HepG2 (cell line): ENCODE measurements around the gene RSAD1. TPM values are rescaled to one million over a fixed set of nuclear protein-coding genes. Genes with fewer than 3 reads are reported as not detected.

Experiments used
- ATAC-seq: fragments of 200-7000 bp; cut with Tn5 transposase; 3 replicates; pipeline ENCODE4 v1.9.1; 2020; ENCODE audit warnings: mild to moderate bottlenecking, moderate library complexity
- BruUV-seq: library from RNA; stranded (reverse); fragments of 400-500 nt; replicated peaks from 2 replicates; lab custom pipeline; 2021; lab: Mats Ljungman, UMichigan
- CTCF ChIA-PET: fragments of 300-600 bp; formaldehyde crosslinking; extraction: SDS; loops from one replicate; lab custom pipeline; 2021; ENCODE audit warnings: low total read pairs, inconsistent platforms, low intra/inter-chr PET ratio; lab: Yijun Ruan, JAX
- POLR2A ChIA-PET: fragments of 350-600 bp; sonication (Branson Sonifier 250); formaldehyde crosslinking; loops from one replicate; lab custom pipeline; 2020; ENCODE audit warnings: antibody characterized with exemption, inconsistent platforms; lab: Yijun Ruan, JAX
- DNase-seq: peaks from one replicate; pipeline ENCODE4 v3.0.0-alpha.2; 2015; ENCODE audit warnings: low spot score
- FAIRE-seq: peaks from 3 replicates; lab custom pipeline; 2011; peaks lifted over from hg19 to GRCh38; lab: Jason Lieb, UNC
- H2AFZ ChIP-seq: one replicate; pipeline ENCODE4 v1.6.1; 2011; ENCODE audit warnings: low read length, inconsistent platforms
- H3K27ac ChIP-seq: fragments of 300-600 bp; 3 replicates; pipeline ENCODE4 v1.8.0; 2011; ENCODE audit warnings: mixed run types, mild to moderate bottlenecking, mixed read lengths, low read length, inconsistent platforms; ENCODE audit not compliant: insufficient read depth; ENCODE audit errors: extremely low read length
- H3K27me3 ChIP-seq, 2 experiments: fragments of 200-600 bp in 1 of 2; 2 replicates in 1 of 2; 3 replicates in 1 of 2; pipeline versions ENCODE4 v1.6.0 to v1.8.0; 2011; ENCODE audit warnings: low read length in 2 of 2, mild to moderate bottlenecking in 2 of 2, moderate library complexity in 2 of 2, inconsistent platforms in 1 of 2; ENCODE audit not compliant: insufficient read depth in 2 of 2, control insufficient read depth in 1 of 2
- H3K36me3 ChIP-seq, 2 experiments: fragments of 200-600 bp in 1 of 2; replicated peaks in 1 of 2; 2 replicates in 1 of 2; 3 replicates in 1 of 2; pipeline versions ENCODE4 v1.5.1 to v1.8.0; 2011; ENCODE audit warnings: low read length in 2 of 2, inconsistent platforms in 1 of 2; ENCODE audit not compliant: insufficient read depth in 2 of 2, control insufficient read depth in 1 of 2
- H3K4me1 ChIP-seq: 2 replicates; pipeline ENCODE4 v1.5.1; 2012; ENCODE audit warnings: low read length, inconsistent platforms; ENCODE audit not compliant: insufficient read depth
- H3K4me2 ChIP-seq: 2 replicates; pipeline ENCODE4 v1.6.0; 2011; ENCODE audit warnings: low read depth, low read length, inconsistent platforms
- H3K4me3 ChIP-seq, 3 experiments: fragments of 200-600 bp in 1 of 3; sonication (generic), shearing (Covaris generic) in 1 of 3; replicated peaks in 1 of 3; 2 replicates each; pipeline ENCODE4 v1.5.1; 2011 to 2016; ENCODE audit warnings: low read length in 3 of 3, inconsistent platforms in 2 of 3, low read depth in 2 of 3, mild to moderate bottlenecking in 2 of 3, control low read depth in 1 of 3, mixed read lengths in 1 of 3; ENCODE audit not compliant: insufficient read depth in 1 of 3
- H3K79me2 ChIP-seq: one replicate; pipeline ENCODE4 v1.6.1; 2011; ENCODE audit warnings: low read length, inconsistent platforms; ENCODE audit not compliant: insufficient read depth
- H3K9ac ChIP-seq: 2 replicates; pipeline ENCODE4 v1.6.0; 2011; ENCODE audit warnings: mild to moderate bottlenecking, low read depth, low read length, inconsistent platforms; ENCODE audit not compliant: insufficient read depth
- H3K9me3 ChIP-seq: 2 replicates; pipeline ENCODE4 v1.5.1; 2012; ENCODE audit warnings: mild to moderate bottlenecking, low read length
- H4K20me1 ChIP-seq: 2 replicates; pipeline ENCODE4 v1.6.0; 2011; ENCODE audit warnings: inconsistent platforms, mild to moderate bottlenecking, low read length, moderate library complexity; ENCODE audit not compliant: insufficient read depth
- HDAC2 ChIP-seq: sonication (generic); formaldehyde crosslinking; IDR thresholded peaks from 2 replicates; pipeline ENCODE4 v1.4.0; 2020; ENCODE audit warnings: missing genetic modification reagents
- MZF1 ChIP-seq: sonication (generic); formaldehyde crosslinking; IDR thresholded peaks from 2 replicates; pipeline ENCODE4 v1.8.1; 2023; ENCODE audit warnings: mild to moderate bottlenecking, missing genetic modification reagents, borderline replicate concordance
- NR2F6 ChIP-seq, 2 experiments: IDR thresholded peaks; 2 replicates each; pipeline ENCODE4 v1.6.1; 2016; ENCODE audit warnings: antibody characterized with exemption in 1 of 2, mild to moderate bottlenecking in 1 of 2
- POLR2G ChIP-seq: fragments of 200-400 bp; formaldehyde crosslinking; IDR thresholded peaks from 2 replicates; pipeline ENCODE4 v1.6.1; 2018; ENCODE audit warnings: mild to moderate bottlenecking, low read depth, low read length, moderate library complexity
- RXRB ChIP-seq: IDR thresholded peaks from 2 replicates; pipeline ENCODE4 v1.6.1; 2016; ENCODE audit warnings: borderline replicate concordance, missing genetic modification reagents, missing compliant biosample characterization
- TCF12 ChIP-seq, 2 experiments: fragments of 450-650 bp in 1 of 2; sonication (generic) in 1 of 2; formaldehyde crosslinking in 1 of 2; IDR thresholded peaks; 2 replicates each; pipeline versions ENCODE4 v1.6.1 to v1.8.0; 2017 to 2022; ENCODE audit warnings: antibody characterized with exemption in 1 of 2, mild to moderate bottlenecking in 1 of 2, missing genetic modification reagents in 1 of 2, moderate library complexity in 1 of 2
- TEAD2 ChIP-seq: sonication (generic); formaldehyde crosslinking; IDR thresholded peaks from 2 replicates; pipeline ENCODE4 v1.9.0; 2021; ENCODE audit warnings: missing genetic modification reagents
- ZNF34 ChIP-seq: sonication (generic); formaldehyde crosslinking; IDR thresholded peaks from 2 replicates; pipeline ENCODE4 v1.4.0; 2020; ENCODE audit warnings: mild to moderate bottlenecking, missing genetic modification reagents, borderline replicate concordance
- ZNF563 ChIP-seq: sonication (generic); formaldehyde crosslinking; IDR thresholded peaks from 2 replicates; pipeline ENCODE4 v1.8.0; 2022; ENCODE audit warnings: mild to moderate bottlenecking, moderate library complexity, missing genetic modification reagents
- WGBS: methylation state at CpG from one replicate; pipeline ENCODE4 v1.1.6; 2017; ENCODE audit warnings: low lambda C conversion rate; 5-methylcytosine and 5-hydroxymethylcytosine counted together
- in situ Hi-C: cut with HindIII; loops from 2 replicates; pipeline ENCODE4 v1.10.0; 2017; ENCODE audit warnings: low pct_unique_long_range_greater_than_20kb; ENCODE audit not compliant: extremely low pct_ligation_motif_present
- intact Hi-C: fragments of 100-400 bp; cut with micrococcal nuclease; formaldehyde crosslinking; loops from one replicate; pipeline ENCODE4 v1.10.0; 2022; ENCODE audit not compliant: unreplicated experiment
- polyA plus RNA-seq, 8 experiments: library from polyadenylated mRNA; depleted of rRNA in 3 of 8; stranded (reverse) in 7 of 8; unstranded in 1 of 8; fragments of >200 nt; fragmentation: Illumina TruSeq in 4 of 8; extraction: Trizol in 4 of 8; gene quantifications; 2 replicates each; pipeline versions ENCODE4 v1.2.1 to v1.2.3, GENCODE V29; 2011 to 2016; ENCODE audit warnings: low read depth in 4 of 8, missing spikeins in 1 of 8, mixed read lengths in 1 of 8; ENCODE audit not compliant: insufficient read depth in 1 of 8
- total RNA-seq, 5 experiments: library from RNA; depleted of rRNA; stranded (reverse); fragments of >200 nt; fragmentation: Illumina TruSeq; extraction: Trizol; gene quantifications; 2 replicates each; pipeline ENCODE4 v1.2.3, GENCODE V29; 2016; ENCODE audit warnings: low read depth in 1 of 5
- TF ChIP-seq, protein P1 (sequence below): sonication (generic); formaldehyde crosslinking; IDR thresholded peaks from 2 replicates; pipeline ENCODE4 v1.5.1; 2020; ENCODE audit warnings: mild to moderate bottlenecking, missing genetic modification reagents, borderline replicate concordance
- TF ChIP-seq, protein P2 (sequence below): sonication (generic); formaldehyde crosslinking; IDR thresholded peaks from 2 replicates; pipeline ENCODE4 v1.4.0; 2020; ENCODE audit warnings: missing genetic modification reagents

Gene RSAD1
- total and polyA plus RNA-seq, 2 of the 13 experiments (the other 11 are each of a cell fraction or from before 2014, with no cell fraction given), result 22.7 to 27.7 TPM

DNA sequence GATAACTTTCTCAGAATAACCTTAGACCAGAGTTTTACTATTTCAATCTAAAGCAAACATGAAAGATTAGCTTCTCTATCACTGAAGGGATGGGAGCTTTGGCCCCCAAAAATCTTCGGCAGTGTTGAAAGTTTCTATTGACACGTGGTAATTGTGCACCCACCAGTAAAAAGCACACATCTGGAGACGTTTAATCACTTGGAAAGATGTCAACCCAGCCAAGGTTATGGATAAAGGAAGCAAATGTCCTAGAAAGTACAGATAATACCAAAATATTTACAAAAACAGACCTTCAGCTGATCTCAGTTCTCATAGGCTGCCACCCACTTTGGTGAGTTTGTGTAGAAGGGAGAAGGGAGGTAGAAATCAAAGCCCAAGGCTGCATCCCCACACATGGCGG lies 34.8 kb downstream of the RSAD1 start:
- Histone ChIP-seq H3K27me3 (peaks cover 0 to 8% of the 10 kb centered on the region in 2 experiments; a peak in 1 of 5 replicates), H3K9ac (no peak overlapping the region), H3K79me2 (no peaks in the 10 kb centered on the region), H3K4me1 (peaks cover 49% of the 10 kb centered on the region), H2AFZ (no peak overlapping the region), H3K27ac (no peak overlapping the region), H3K9me3 (no peaks in the 10 kb centered on the region), H3K4me3 (no peak overlapping the region), H3K36me3 (no peaks in the 10 kb centered on the region), H3K4me2 (no peak overlapping the region), H4K20me1 (no peaks in the 10 kb centered on the region)
- DNase-seq, result no peak
- BruUV-seq, result no TSS peak
- intact Hi-C loops (no loop called here), in situ Hi-C loops (no loop called here)
- no peak for FAIRE-seq
- CTCF ChIA-PET, result no interaction called here
- no peak for TF ChIP-seq POLR2G
- no peak for TF ChIP-seq MZF1 (CRISPR knock-in tag)
- POLR2A ChIA-PET, result no interaction called here
- no peak for ATAC-seq
- 38% methylated on average over 4 of the region's 4 CpGs for WGBS

DNA sequence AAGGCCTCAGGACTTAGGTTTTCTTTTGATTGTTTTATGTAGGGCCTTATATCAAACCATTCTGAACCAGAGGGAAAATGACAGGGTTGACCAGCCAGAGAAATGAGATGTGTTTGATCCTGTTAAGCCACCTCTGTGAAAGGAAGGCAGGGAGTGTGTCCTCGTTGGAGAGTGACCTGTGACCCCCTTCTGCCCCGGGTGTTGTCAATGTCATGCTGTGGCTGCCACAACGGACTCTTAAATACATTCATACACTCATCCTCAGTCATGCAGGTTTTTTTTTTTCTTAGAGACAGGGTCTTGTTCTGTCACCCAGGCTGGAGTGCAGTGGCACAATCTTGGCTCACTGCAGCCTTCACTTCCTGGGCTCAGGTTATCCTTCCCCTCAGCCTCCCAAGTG lies 35.7 kb downstream of the RSAD1 start:
- Histone ChIP-seq H3K79me2 (no peaks in the 10 kb centered on the region), H3K36me3 (no peaks in the 10 kb centered on the region), H3K27ac (no peak overlapping the region), H3K9ac (no peak overlapping the region), H3K4me3 (no peak overlapping the region), H2AFZ (no peak overlapping the region), H3K9me3 (no peaks in the 10 kb centered on the region), H3K4me2 (no peak overlapping the region; the same call in 1 of the 2 replicates), H4K20me1 (no peaks in the 10 kb centered on the region), H3K27me3 (peaks cover 0 to 8% of the 10 kb centered on the region in 2 experiments; a peak in 1 of 5 replicates), H3K4me1 (peaks cover 58% of the 10 kb centered on the region)
- POLR2A ChIA-PET, result interaction anchor here (1.8 kb wide), 1 partner anchor 11 kb away, joined by 4 read pairs; no protein-coding TSS in a partner anchor
- no peak for DNase-seq
- BruUV-seq, result no TSS peak
- 2% methylated on average over 3 of the region's 3 CpGs for WGBS
- intact Hi-C loops, result no loop called here
- in situ Hi-C loops, result no loop called here
- CTCF ChIA-PET, result no interaction called here
- no peak for ATAC-seq
- FAIRE-seq, result no peak
- TF ChIP-seq HDAC2 (CRISPR knock-in tag) (0 out of 2 replicates have a peak, but pooled peaks have one; percentile 4), NR2F6 (IDR thresholded peaks at IDR 0.05) (peak; percentile 45), NR2F6 (CRISPR knock-in tag; IDR thresholded peaks at IDR 0.05) (peak; percentile 55), ZNF563 (CRISPR knock-in tag) (peak; percentile 93), TCF12 (IDR thresholded peaks at IDR 0.05) (no peak), TCF12 (CRISPR knock-in tag; IDR thresholded peaks at IDR 0.05) (no peak), TEAD2 (CRISPR knock-in tag) (no peak), RXRB (CRISPR knock-in tag) (peak; percentile 14; the same call in 1 of the 2 replicates), ZNF34 (CRISPR knock-in tag) (no peak)
- TF ChIP-seq, protein P1, sequence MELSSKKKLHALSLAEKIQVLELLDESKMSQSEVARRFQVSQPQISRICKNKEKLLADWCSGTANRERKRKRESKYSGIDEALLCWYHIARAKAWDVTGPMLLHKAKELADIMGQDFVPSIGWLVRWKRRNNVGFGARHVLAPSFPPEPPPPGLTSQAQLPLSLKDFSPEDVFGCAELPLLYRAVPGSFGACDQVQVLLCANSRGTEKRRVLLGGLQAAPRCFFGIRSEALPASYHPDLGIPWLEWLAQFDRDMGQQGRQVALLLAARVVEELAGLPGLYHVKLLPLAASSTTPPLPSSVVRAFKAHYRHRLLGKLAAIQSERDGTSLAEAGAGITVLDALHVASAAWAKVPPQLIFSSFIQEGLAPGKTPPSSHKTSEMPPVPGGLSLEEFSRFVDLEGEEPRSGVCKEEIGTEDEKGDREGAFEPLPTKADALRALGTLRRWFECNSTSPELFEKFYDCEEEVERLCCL (CRISPR knock-in tag), result no peak
- TF ChIP-seq, protein P2, sequence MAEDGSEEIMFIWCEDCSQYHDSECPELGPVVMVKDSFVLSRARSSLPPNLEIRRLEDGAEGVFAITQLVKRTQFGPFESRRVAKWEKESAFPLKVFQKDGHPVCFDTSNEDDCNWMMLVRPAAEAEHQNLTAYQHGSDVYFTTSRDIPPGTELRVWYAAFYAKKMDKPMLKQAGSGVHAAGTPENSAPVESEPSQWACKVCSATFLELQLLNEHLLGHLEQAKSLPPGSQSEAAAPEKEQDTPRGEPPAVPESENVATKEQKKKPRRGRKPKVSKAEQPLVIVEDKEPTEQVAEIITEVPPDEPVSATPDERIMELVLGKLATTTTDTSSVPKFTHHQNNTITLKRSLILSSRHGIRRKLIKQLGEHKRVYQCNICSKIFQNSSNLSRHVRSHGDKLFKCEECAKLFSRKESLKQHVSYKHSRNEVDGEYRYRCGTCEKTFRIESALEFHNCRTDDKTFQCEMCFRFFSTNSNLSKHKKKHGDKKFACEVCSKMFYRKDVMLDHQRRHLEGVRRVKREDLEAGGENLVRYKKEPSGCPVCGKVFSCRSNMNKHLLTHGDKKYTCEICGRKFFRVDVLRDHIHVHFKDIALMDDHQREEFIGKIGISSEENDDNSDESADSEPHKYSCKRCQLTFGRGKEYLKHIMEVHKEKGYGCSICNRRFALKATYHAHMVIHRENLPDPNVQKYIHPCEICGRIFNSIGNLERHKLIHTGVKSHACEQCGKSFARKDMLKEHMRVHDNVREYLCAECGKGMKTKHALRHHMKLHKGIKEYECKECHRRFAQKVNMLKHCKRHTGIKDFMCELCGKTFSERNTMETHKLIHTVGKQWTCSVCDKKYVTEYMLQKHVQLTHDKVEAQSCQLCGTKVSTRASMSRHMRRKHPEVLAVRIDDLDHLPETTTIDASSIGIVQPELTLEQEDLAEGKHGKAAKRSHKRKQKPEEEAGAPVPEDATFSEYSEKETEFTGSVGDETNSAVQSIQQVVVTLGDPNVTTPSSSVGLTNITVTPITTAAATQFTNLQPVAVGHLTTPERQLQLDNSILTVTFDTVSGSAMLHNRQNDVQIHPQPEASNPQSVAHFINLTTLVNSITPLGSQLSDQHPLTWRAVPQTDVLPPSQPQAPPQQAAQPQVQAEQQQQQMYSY (CRISPR knock-in tag), result no peak
